Measurements from ENCODE around the gene CTSH.

CTSH gene

GRCh38 chr15:78991476-78991875, 46.6 kb upstream of the CTSH start:
- no peak for TF ChIP-seq CTCF (IDR thresholded peaks at IDR 0.05; ENCODE audit: insufficient read depth, low read length, missing control alignments)
- no peak overlapping the region for H3K4me3 ChIP-seq (ENCODE audit: low read depth, low read length)
- ChIA-PET POLR2A (no interaction called here), CTCF (interaction anchor here (0.9 to 1.2 kb wide), 4 partner anchors 10 to 16 kb away, joined by 3 to 6 read pairs (median 4); no protein-coding TSS in a partner anchor)
- DNase-seq (ENCODE audit: low read depth, low spot score): no peak

GRCh38 chr15:78990278-78990677, 45.4 kb upstream of the CTSH start:
- DNase-seq (ENCODE audit: low read depth, low spot score): no peak
- TF ChIP-seq CTCF (IDR thresholded peaks at IDR 0.05; ENCODE audit: insufficient read depth, low read length, missing control alignments): no peak
- no peak overlapping the region for H3K4me3 ChIP-seq (ENCODE audit: low read depth, low read length)
- POLR2A ChIA-PET: no interaction called here
- CTCF ChIA-PET: interaction anchor here (1.4 to 1.8 kb wide), 2 partner anchors 17 to 194 kb away, joined by 3 to 7 read pairs; no protein-coding TSS in a partner anchor

DNA sequence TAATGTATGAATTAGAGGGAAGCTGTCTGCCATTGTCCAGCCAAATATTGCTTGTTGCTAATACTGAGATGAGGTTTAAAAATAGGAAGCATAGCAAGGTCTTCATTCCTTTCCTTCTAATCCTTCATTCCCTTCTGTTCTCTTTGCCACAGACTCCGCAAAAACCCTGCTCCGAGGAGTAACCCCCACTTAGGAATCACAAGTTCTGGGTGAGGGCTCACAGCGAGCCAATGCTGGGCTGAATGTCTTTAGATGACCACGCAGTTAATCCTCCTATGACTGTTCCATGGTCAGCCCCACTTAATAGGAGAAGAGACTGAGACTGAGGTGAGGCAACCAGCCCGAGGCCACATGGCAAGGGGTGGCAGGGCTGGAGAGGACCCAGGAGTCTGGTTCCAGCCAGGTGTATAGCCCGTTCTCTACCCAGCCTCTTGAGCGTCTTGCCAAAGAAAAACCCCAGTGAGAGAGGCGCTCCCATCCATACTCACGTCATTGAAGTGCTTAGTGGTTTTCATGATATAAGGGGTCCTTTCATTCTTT, 44.9 kb upstream of the CTSH start:
- no peak for DNase-seq (ENCODE audit: low read depth, low spot score)
- TF ChIP-seq CTCF (IDR thresholded peaks at IDR 0.05; ENCODE audit: insufficient read depth, low read length, missing control alignments): no peak
- ChIA-PET CTCF (interaction anchor here (0.9 to 2.9 kb wide), 6 partner anchors 11 to 195 kb away, joined by 3 to 33 read pairs (median 6); no protein-coding TSS in a partner anchor), POLR2A (no interaction called here)
- no peak overlapping the region for H3K4me3 ChIP-seq (ENCODE audit: low read depth, low read length)

GRCh38 chr15:78988361-78988911, 43.6 kb upstream of the CTSH start:
- TF ChIP-seq CTCF (IDR thresholded peaks at IDR 0.05; ENCODE audit: insufficient read depth, low read length, missing control alignments): no peak
- H3K4me3 ChIP-seq (ENCODE audit: low read depth, low read length): no peak overlapping the region
- POLR2A ChIA-PET: interaction anchor here (0.8 to 0.9 kb wide), 2 partner anchors 8 to 10 kb away, joined by 3 to 5 read pairs; no protein-coding TSS in a partner anchor
- DNase-seq (ENCODE audit: low read depth, low spot score): peak; percentile 82
- CTCF ChIA-PET: interaction anchor here (1.0 to 2.9 kb wide), 4 partner anchors 10 to 103 kb away, joined by 3 to 33 read pairs (median 6); no protein-coding TSS in a partner anchor

GRCh38 chr15:78987556-78988360, 42.9 kb upstream of the CTSH start:
- DNase-seq (ENCODE audit: low read depth, low spot score): no peak
- ChIA-PET POLR2A (no interaction called here), CTCF (interaction anchor here (2.8 to 2.9 kb wide), 2 partner anchors 9 to 78 kb away, joined by 10 to 33 read pairs; no protein-coding TSS in a partner anchor)
- TF ChIP-seq CTCF (IDR thresholded peaks at IDR 0.05; ENCODE audit: insufficient read depth, low read length, missing control alignments): no peak
- no peak overlapping the region for H3K4me3 ChIP-seq (ENCODE audit: low read depth, low read length)

All from AG04449 (cell line).